IMR-90 (cell line): ENCODE results near the gene NCBP2L. TPM values are rescaled to one million over a fixed set of nuclear protein-coding genes. Genes with fewer than 3 reads are reported as not detected.

Experiments used
- ATAC-seq: fragments of 200-7000 bp; cut with Tn5 transposase; 2 replicates; pipeline ENCODE4 v1.9.1; 2020; ENCODE audit warnings: low read depth, mild to moderate bottlenecking, moderate library complexity
- BruUV-seq: library from RNA; stranded (reverse); fragments of 400-500 nt; replicated peaks from 2 replicates; lab custom pipeline; 2021; lab: Mats Ljungman, UMichigan
- CTCF ChIA-PET: fragments of 300-600 bp; formaldehyde crosslinking; extraction: SDS; loops from one replicate; lab custom pipeline; 2021; ENCODE audit warnings: antibody characterized with exemption; lab: Yijun Ruan, JAX
- POLR2A ChIA-PET: fragments of 300-600 bp; sonication (Branson Sonifier 250); formaldehyde crosslinking; loops from one replicate; lab custom pipeline; 2022; ENCODE audit warnings: antibody characterized with exemption; ENCODE audit not compliant: unreplicated experiment; lab: Charles Lee
- DNase-seq: peaks from one replicate; pipeline ENCODE4 v3.0.0; 2013
- H2AFZ ChIP-seq: replicated peaks from 2 replicates; pipeline ENCODE3; 2013; ENCODE audit warnings: low read length, mild to moderate bottlenecking; ENCODE audit not compliant: poor library complexity
- H2AK5ac ChIP-seq: 2 replicates; pipeline ENCODE4 v1.6.1; 2013; ENCODE audit warnings: low read depth, low read length, inconsistent platforms
- H2AK9ac ChIP-seq: replicated peaks from 2 replicates; pipeline ENCODE3; 2013; ENCODE audit warnings: mild to moderate bottlenecking, low read depth, low read length, moderate library complexity; ENCODE audit not compliant: poor library complexity
- H2BK120ac ChIP-seq: 2 replicates; pipeline ENCODE4 v1.6.1; 2013; ENCODE audit warnings: low read depth, low read length, inconsistent platforms
- H2BK15ac ChIP-seq: 3 replicates; pipeline ENCODE4 v1.6.1; 2013; ENCODE audit warnings: low read depth, low read length, inconsistent platforms
- H2BK20ac ChIP-seq: 2 replicates; pipeline ENCODE4 v1.6.1; 2013; ENCODE audit warnings: low read depth, mild to moderate bottlenecking, inconsistent platforms, low read length, moderate library complexity
- H2BK5ac ChIP-seq: 2 replicates; pipeline ENCODE4 v1.6.1; 2013; ENCODE audit warnings: mild to moderate bottlenecking, low read depth, low read length, inconsistent platforms; ENCODE audit not compliant: poor library complexity, severe bottlenecking
- H3K14ac ChIP-seq: replicated peaks from 2 replicates; pipeline ENCODE4 v1.6.1; 2013; ENCODE audit warnings: low read depth, low read length, inconsistent platforms
- H3K18ac ChIP-seq: 2 replicates; pipeline ENCODE4 v1.6.1; 2013; ENCODE audit warnings: low read depth, low read length, control low read depth
- H3K23ac ChIP-seq: 2 replicates; pipeline ENCODE4 v1.6.1; 2013; ENCODE audit warnings: low read depth, low read length, inconsistent platforms
- H3K27ac ChIP-seq: 2 replicates; pipeline ENCODE4 v1.5.1; 2013; ENCODE audit warnings: mild to moderate bottlenecking, control low read depth, low read length; ENCODE audit not compliant: insufficient read depth
- H3K27me3 ChIP-seq: 2 replicates; pipeline ENCODE4 v1.6.1; 2013; ENCODE audit warnings: low read length; ENCODE audit not compliant: control insufficient read depth, insufficient read depth
- H3K36me3 ChIP-seq: 2 replicates; pipeline ENCODE4 v1.6.1; 2013; ENCODE audit warnings: low read length, mixed read lengths; ENCODE audit not compliant: control insufficient read depth, insufficient read depth
- H3K4ac ChIP-seq: 2 replicates; pipeline ENCODE4 v1.6.1; 2013; ENCODE audit warnings: low read depth, low read length, inconsistent platforms
- H3K4me1 ChIP-seq: 2 replicates; pipeline ENCODE4 v1.6.1; 2013; ENCODE audit warnings: low read length, mixed read lengths; ENCODE audit not compliant: control insufficient read depth, insufficient read depth
- H3K4me2 ChIP-seq: 2 replicates; pipeline ENCODE4 v1.6.1; 2013; ENCODE audit warnings: low read depth, mild to moderate bottlenecking, control low read depth, low read length, moderate library complexity
- H3K4me3 ChIP-seq: 2 replicates; pipeline ENCODE4 v1.5.1; 2013; ENCODE audit warnings: low read depth, mild to moderate bottlenecking, control low read depth, low read length, moderate library complexity; ENCODE audit not compliant: insufficient read depth
- H3K56ac ChIP-seq: 2 replicates; pipeline ENCODE4 v1.6.1; 2013; ENCODE audit warnings: low read length, inconsistent platforms; ENCODE audit not compliant: insufficient read depth; ENCODE audit errors: extremely low read depth
- H3K79me1 ChIP-seq, 2 experiments: 2 replicates each; pipeline ENCODE4 v1.6.1; 2013; ENCODE audit warnings: low read length in 2 of 2, inconsistent platforms in 1 of 2, low read depth in 1 of 2
- H3K9ac ChIP-seq: 2 replicates; pipeline ENCODE4 v1.6.1; 2013; ENCODE audit warnings: low read depth, low read length, control low read depth
- H3K9me1 ChIP-seq: 2 replicates; pipeline ENCODE4 v1.6.1; 2013; ENCODE audit warnings: low read length, inconsistent platforms; ENCODE audit not compliant: insufficient read depth
- H3K9me3 ChIP-seq: 2 replicates; pipeline ENCODE4 v1.6.1; 2013; ENCODE audit warnings: low read length; ENCODE audit not compliant: control insufficient read depth, insufficient read depth
- H4K20me1 ChIP-seq: 2 replicates; pipeline ENCODE4 v1.6.1; 2013; ENCODE audit warnings: low read length, inconsistent platforms; ENCODE audit not compliant: insufficient read depth
- H4K5ac ChIP-seq: 2 replicates; pipeline ENCODE4 v1.6.1; 2013; ENCODE audit warnings: mild to moderate bottlenecking, low read depth, low read length, control low read depth
- H4K8ac ChIP-seq, 2 experiments: 2 replicates each; pipeline ENCODE4 v1.6.1; 2013; ENCODE audit warnings: low read depth in 2 of 2, low read length in 2 of 2, control low read depth in 1 of 2, inconsistent platforms in 1 of 2
- H4K91ac ChIP-seq: 2 replicates; pipeline ENCODE4 v1.6.1; 2013; ENCODE audit warnings: low read depth, low read length, inconsistent platforms; ENCODE audit not compliant: insufficient read depth
- BHLHE40 ChIP-seq: fragments of 150-350 bp; IDR thresholded peaks from 2 replicates; pipeline ENCODE4 v1.6.1; 2016; ENCODE audit warnings: mild to moderate bottlenecking, low read depth, low read length
- CEBPB ChIP-seq: IDR thresholded peaks from 2 replicates; pipeline ENCODE4 v1.6.1; 2012; ENCODE audit warnings: low read depth, low read length, improper control_type of control experiment
- CHD1 ChIP-seq: IDR thresholded peaks from 2 replicates; pipeline ENCODE4 v1.6.1; 2012; ENCODE audit warnings: low read depth, low read length, improper control_type of control experiment
- CTCF ChIP-seq: conservative IDR thresholded peaks from 2 replicates; pipeline ENCODE4 v1.5.1; 2012; ENCODE audit warnings: mild to moderate bottlenecking, low read depth, low read length, improper control_type of control experiment
- ELK1 ChIP-seq: fragments of 150-350 bp; IDR thresholded peaks from 2 replicates; pipeline ENCODE4 v1.6.1; 2016; ENCODE audit warnings: low read depth, mild to moderate bottlenecking, low read length, moderate library complexity, borderline replicate concordance
- FOS ChIP-seq: fragments of 150-350 bp; IDR thresholded peaks from 2 replicates; pipeline ENCODE4 v1.6.1; 2016; ENCODE audit warnings: low read depth, low read length
- MAFK ChIP-seq: IDR thresholded peaks from 2 replicates; pipeline ENCODE4 v1.6.1; 2012; ENCODE audit warnings: low read depth, low read length, improper control_type of control experiment
- MAZ ChIP-seq: IDR thresholded peaks from 2 replicates; pipeline ENCODE4 v1.6.1; 2012; ENCODE audit warnings: low read depth, mild to moderate bottlenecking, low read length, improper control_type of control experiment, moderate library complexity, borderline replicate concordance
- MXI1 ChIP-seq: IDR thresholded peaks from 2 replicates; pipeline ENCODE4 v1.6.1; 2012; ENCODE audit warnings: low read depth, mild to moderate bottlenecking, low read length, moderate library complexity, borderline replicate concordance
- NFE2L2 ChIP-seq: fragments of 150-350 bp; IDR thresholded peaks from 2 replicates; pipeline ENCODE4 v1.6.1; 2016; ENCODE audit warnings: low read depth, mild to moderate bottlenecking, low read length
- POLR2A ChIP-seq: IDR thresholded peaks from 2 replicates; pipeline ENCODE4 v1.6.1; 2012; ENCODE audit warnings: mild to moderate bottlenecking, low read depth, low read length
- RAD21 ChIP-seq: IDR thresholded peaks from 2 replicates; pipeline ENCODE4 v1.6.1; 2012; ENCODE audit warnings: low read length, improper control_type of control experiment
- RCOR1 ChIP-seq: IDR thresholded peaks from 2 replicates; pipeline ENCODE4 v1.6.1; 2012; ENCODE audit warnings: mild to moderate bottlenecking, low read length, improper control_type of control experiment; ENCODE audit not compliant: insufficient replicate concordance
- RFX5 ChIP-seq: IDR thresholded peaks from 2 replicates; pipeline ENCODE4 v1.8.0; 2012; ENCODE audit warnings: low read depth, mild to moderate bottlenecking, low read length, moderate library complexity
- SMC3 ChIP-seq: fragments of 150-350 bp; IDR thresholded peaks from 2 replicates; pipeline ENCODE4 v1.6.1; 2016; ENCODE audit warnings: low read depth, mild to moderate bottlenecking, antibody characterized with exemption, low read length, moderate library complexity
- USF2 ChIP-seq: fragments of 150-350 bp; IDR thresholded peaks from 2 replicates; pipeline ENCODE4 v1.6.1; 2017; ENCODE audit warnings: mild to moderate bottlenecking, antibody characterized with exemption, low read length, low read depth
- WGBS, 2 experiments: methylation state at CpG; one replicate each; pipeline versions ENCODE4 v1.1.5 to v1.1.7; 2013; ENCODE audit warnings: missing lambda C conversion rate in 2 of 2; ENCODE audit not compliant: insufficient read length in 1 of 2; ENCODE audit errors: extremely low coverage in 2 of 2; 5-methylcytosine and 5-hydroxymethylcytosine counted together
- dilution Hi-C: fragments of 300-500 bp; cut with HindIII; formaldehyde crosslinking; loops from one replicate; pipeline ENCODE4 v1.14.3; 2018; ENCODE audit warnings: low sequenced_read_pairs; ENCODE audit not compliant: unreplicated experiment
- in situ Hi-C: fragments of 300-500 bp; cut with MboI; formaldehyde crosslinking; loops from 3 replicates; pipeline ENCODE4 v1.14.3; 2019; ENCODE audit warnings: low sequenced_read_pairs, inconsistent platforms, mixed read lengths
- intact Hi-C: fragments of 100-400 bp; cut with micrococcal nuclease; formaldehyde crosslinking; loops from 2 replicates; pipeline ENCODE4 v1.10.0; 2022
- polyA plus RNA-seq, 3 experiments: library from polyadenylated mRNA; depleted of rRNA; stranded (reverse); fragments of >200 nt; gene quantifications; 2 replicates each; pipeline ENCODE4 v1.2.3, GENCODE V29; 2012; ENCODE audit warnings: low replicate concordance in 1 of 3
- total RNA-seq: library from RNA; depleted of rRNA; stranded (reverse); fragments of >200 nt; gene quantifications from 2 replicates; pipeline ENCODE4 v1.2.3, GENCODE V29; 2012

NCBP2L gene
- total and polyA plus RNA-seq, 2 of the 4 experiments (the other 2 are of a cell fraction), result not detected

- Histone ChIP-seq H4K8ac (no peak overlapping the region), H3K23ac (no peak overlapping the region), H3K14ac (no peak overlapping the region), H3K56ac (no peak overlapping the region), H2BK15ac (no peak overlapping the region), H3K4me2 (no peak overlapping the region), H4K20me1 (no peaks in the 10 kb centered on the region; the same call in 1 of the 2 replicates), H4K5ac (no peak overlapping the region), H2BK20ac (no peak overlapping the region), H2AFZ (no peak overlapping the region), H3K9ac (no peak overlapping the region), H3K36me3 (no peaks in the 10 kb centered on the region), H4K91ac (no peak overlapping the region), H3K9me3 (no peaks in the 10 kb centered on the region), H3K4me3 (no peak overlapping the region), H2AK5ac (no peak overlapping the region), H3K18ac (no peak overlapping the region), H2AK9ac (no peak overlapping the region), H3K4ac (no peak overlapping the region), H3K27me3 (peaks cover 17% of the 10 kb centered on the region), H3K27ac (no peak overlapping the region), H3K79me1 (no peaks in the 10 kb centered on the region), H3K9me1 (no peaks in the 10 kb centered on the region), H3K4me1 (peaks cover 7% of the 10 kb centered on the region), H2BK120ac (no peak overlapping the region), H2BK5ac (no peak overlapping the region)
- POLR2A ChIA-PET, result no interaction called here
- 80% methylated on average over 1 of the region's 4 CpGs; no CpG with 5 or more reads in 1 of the 2 experiments for WGBS, 2 experiments
- dilution Hi-C loops, result no loop called here
- in situ Hi-C loops, result no loop called here
- intact Hi-C loops, result no loop called here
- BruUV-seq, result no TSS peak
- DNase-seq (no peak), ATAC-seq (no peak)
- CTCF ChIA-PET, result no interaction called here
- TF ChIP-seq FOS (no peak), BHLHE40 (no peak), MAFK (no peak), NFE2L2 (no peak), MXI1 (no peak), CHD1 (no peak), POLR2A (no peak), RFX5 (no peak), RAD21 (no peak), USF2 (no peak), RCOR1 (no peak), CTCF (no peak), ELK1 (no peak), SMC3 (no peak), MAZ (no peak), CEBPB (no peak)
Observed at GRCh38 chrX:107733686-107734085, 43.8 kb upstream of the NCBP2L start.
